Smooth muscle cell of the brain vasculature (primary cell): ENCODE results near the gene LMAN1.

ENCODE experiments used
- DNase-seq: peaks from one replicate; pipeline ENCODE4 v3.0.0-alpha.2; 2012; ENCODE audit warnings: low read depth, low spot score

LMAN1 gene

DNA sequence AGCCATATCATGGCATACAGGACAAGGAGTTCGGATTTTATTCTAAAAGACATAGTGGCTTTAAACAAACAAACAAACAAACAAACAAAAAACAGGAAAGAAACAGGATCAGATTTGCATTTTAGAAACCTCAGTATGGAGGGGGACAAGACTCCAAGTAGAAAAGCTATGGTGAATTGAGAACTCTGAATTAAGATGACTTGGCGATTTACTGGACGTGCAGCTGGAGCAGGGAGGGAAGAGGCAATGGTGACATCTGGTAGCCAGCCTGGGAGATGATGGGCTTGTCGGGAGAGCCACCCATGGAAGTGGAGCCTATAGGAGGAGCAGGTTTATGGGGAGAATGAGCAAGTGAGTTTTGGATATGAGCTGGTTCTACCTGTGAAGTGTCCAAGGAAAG lies 53.8 kb downstream of the LMAN1 start:
- no peak for DNase-seq

- DNase-seq = no peak
Measured at GRCh38 chr18:59303656-59304195, 55.3 kb downstream of the LMAN1 start.

GRCh38 chr18:59303006-59303405 lies 56.1 kb downstream of the LMAN1 start:
- no peak for DNase-seq

DNA sequence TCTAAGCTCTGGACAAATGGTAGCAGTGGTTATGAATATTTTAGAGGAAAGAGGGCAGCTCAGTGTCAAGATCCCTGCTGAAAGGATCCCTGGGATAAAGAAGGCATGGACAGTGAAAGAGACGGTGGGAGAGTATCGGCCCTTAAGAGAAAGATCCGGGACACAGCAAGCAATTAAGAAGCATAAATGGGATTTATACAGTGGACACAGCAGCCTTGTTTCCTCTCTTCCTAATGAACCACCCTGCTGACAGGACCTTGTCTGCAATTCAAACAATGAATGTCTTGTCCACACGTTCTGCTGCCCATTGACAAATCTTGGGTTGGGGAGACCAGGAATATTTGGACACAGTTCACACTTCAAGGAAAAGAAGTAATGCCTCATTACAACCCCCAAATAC lies 57.1 kb downstream of the LMAN1 start:
- DNase-seq = no peak

- DNase-seq = no peak
Measured at GRCh38 chr18:59300676-59301285, 58.3 kb downstream of the LMAN1 start.

DNA sequence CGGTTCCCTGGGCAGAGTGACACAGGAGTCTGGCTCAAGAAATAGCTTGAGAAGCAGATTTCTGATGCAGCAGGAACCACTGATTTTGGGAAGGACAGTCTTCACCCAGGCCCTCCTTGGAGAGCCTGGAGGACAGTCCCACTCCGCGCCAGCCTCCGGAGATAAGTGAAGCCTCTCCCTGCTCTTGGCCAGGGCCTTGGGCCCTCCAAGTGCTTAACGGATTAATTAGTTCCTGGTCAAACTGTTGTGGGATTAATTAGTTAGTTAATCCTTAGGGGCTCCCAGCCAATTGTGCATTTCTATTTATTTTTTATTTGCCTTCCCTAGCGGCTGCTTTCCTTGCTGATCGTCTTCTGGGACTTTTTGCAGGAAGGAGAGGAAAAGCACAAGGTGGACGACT lies 60.2 kb downstream of the LMAN1 start:
- DNase-seq = no peak

GRCh38 chr18:59293317-59293716 lies 65.7 kb downstream of the LMAN1 start:
- DNase-seq = no peak

GRCh38 chr18:59286341-59286740 lies 72.7 kb downstream of the LMAN1 start:
- DNase-seq = no peak

- no peak for DNase-seq
Measured at GRCh38 chr18:59282341-59282740, 76.7 kb downstream of the LMAN1 start.

- no peak for DNase-seq
Measured at GRCh38 chr18:59279722-59280121, 79.3 kb downstream of the LMAN1 start.

- no peak for DNase-seq
Measured at GRCh38 chr18:59279193-59279592, 79.9 kb downstream of the LMAN1 start.

DNA sequence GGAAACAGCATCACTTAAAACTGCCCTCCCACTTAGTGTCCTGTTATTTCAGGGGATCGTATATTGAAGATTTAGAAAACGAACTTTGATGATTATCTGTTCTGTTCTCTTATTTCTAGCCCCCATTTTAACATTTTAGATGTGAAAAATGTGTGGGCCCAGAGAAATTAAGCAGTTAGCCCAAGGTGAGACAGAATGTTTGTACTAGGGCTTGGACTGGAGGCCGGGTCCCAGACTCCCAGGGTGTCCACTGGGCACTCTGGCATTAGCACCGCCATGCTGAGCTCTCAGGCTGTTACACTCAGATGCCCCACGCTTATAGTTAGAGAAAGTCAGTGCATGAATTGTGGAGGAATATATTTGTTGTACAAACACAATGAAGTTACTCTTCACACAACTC lies 80.3 kb downstream of the LMAN1 start:
- no peak for DNase-seq
